BLaER1 treated with 17β-estradiol and CSF1 and Interleukin-3, amounts not matched to agents 10 nM and 100 nM (cell line): ENCODE measurements around the gene KRT85.

ENCODE experiments used
- H3K27ac ChIP-seq, 11 experiments: shearing (Covaris generic); formaldehyde crosslinking; 2 replicates each; pipeline ENCODE4 v1.8.1; 2022
- H3K27me3 ChIP-seq, 11 experiments: shearing (Covaris generic); formaldehyde crosslinking; 2 replicates each; pipeline ENCODE4 v1.8.1; 2022
- H3K36me3 ChIP-seq, 11 experiments: shearing (Covaris generic); formaldehyde crosslinking; 2 replicates each; pipeline ENCODE4 v1.8.1; 2022
- H3K4me1 ChIP-seq, 10 experiments: shearing (Covaris generic); formaldehyde crosslinking; 2 replicates each; pipeline ENCODE4 v1.8.1; 2022
- H3K4me2 ChIP-seq, 11 experiments: shearing (Covaris generic); formaldehyde crosslinking; 2 replicates each; pipeline ENCODE4 v1.8.1; 2022
- H3K4me3 ChIP-seq, 10 experiments: shearing (Covaris generic); formaldehyde crosslinking; 2 replicates each; pipeline ENCODE4 v1.8.1; 2022
- H3K9ac ChIP-seq, 11 experiments: shearing (Covaris generic); formaldehyde crosslinking; 2 replicates each; pipeline ENCODE4 v1.8.1; 2022
- H3K9me3 ChIP-seq, 11 experiments: shearing (Covaris generic); formaldehyde crosslinking; replicated peaks in 1 of 11; 2 replicates each; pipeline ENCODE4 v1.8.1; 2022
- H4K20me1 ChIP-seq, 11 experiments: shearing (Covaris generic); formaldehyde crosslinking; 2 replicates each; pipeline ENCODE4 v1.8.1; 2022
- Cebpa-rat ChIP-seq, 11 experiments: shearing (Covaris generic); IDR thresholded peaks; 2 replicates each; pipeline ENCODE4 v1.8.1; 2022

Gene KRT85

DNA sequence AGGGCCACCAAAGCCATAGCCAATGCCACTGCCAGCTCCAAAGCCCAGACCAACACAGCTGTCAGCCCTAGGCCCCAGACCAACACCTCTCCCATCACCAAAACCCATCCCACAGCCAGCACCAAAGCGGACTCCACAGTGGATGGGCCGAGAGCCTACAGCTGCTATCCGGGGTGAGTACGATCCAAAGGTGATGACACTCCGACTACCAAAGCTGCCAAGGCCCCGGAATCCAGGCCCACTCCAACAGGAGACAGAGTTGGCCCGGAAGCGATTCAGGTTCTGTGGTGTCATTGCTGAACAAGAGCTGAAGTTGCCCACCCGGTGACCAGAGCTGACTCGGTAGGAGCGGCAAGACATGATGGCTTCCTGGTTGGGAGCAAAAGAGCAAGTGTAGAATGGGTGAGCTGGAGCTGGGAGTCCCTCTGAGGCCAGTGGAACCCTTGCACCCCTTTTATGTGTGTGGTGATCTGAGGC lies 18.0 kb upstream of the KRT85 start, which contains the start of gene KRT84:
KRT84 (minus strand) TSS at position 427 of the 477 bp plus-strand sequence; CDS start at position 360, 67 bp downstream.
- no peak within 1 kb of the TSS for H3K27ac ChIP-seq
- H3K9ac ChIP-seq: no peak within 1 kb of the TSS
- H3K4me3 ChIP-seq: no peak within 1 kb of the TSS
- H3K4me2 ChIP-seq: no peak within 1 kb of the TSS
- no peaks in the 10 kb centered on the region for H3K27me3 ChIP-seq
- no peaks in the 10 kb centered on the region for H3K36me3 ChIP-seq
- H3K4me1 ChIP-seq: peaks cover 0 to 13% (median 0%) of the 10 kb centered on the region in 10 experiments; a peak in 2 of 20 replicates
- TF ChIP-seq Cebpa-rat (IDR thresholded peaks at IDR 0.05): no peak
- H4K20me1 ChIP-seq: no peaks in the 10 kb centered on the region
- no peaks in the 10 kb centered on the region for H3K9me3 ChIP-seq

DNA sequence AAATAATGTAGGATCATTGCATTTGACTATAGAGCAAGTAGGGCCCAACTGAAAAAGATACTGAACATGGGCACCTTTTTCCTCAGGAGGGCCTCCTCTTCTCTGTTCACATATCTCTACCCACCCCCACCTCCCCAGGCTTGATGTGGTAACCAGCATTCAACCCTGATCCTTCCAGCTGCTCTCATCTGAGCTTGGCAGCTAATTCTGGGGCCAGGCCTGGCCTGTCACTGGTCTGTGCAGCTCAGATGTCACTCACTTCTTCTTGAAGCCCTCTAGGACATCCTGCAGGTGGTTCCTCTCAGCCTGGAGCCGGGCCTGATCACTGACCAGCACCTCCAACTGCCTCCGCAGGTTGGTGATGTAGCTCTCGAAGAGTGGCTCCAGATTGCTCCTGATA lies 16.1 kb upstream of the KRT85 start:
- Histone ChIP-seq H3K36me3 (no peaks in the 10 kb centered on the region), H3K9ac (no peak overlapping the region), H3K9me3 (no peaks in the 10 kb centered on the region), H3K27me3 (no peaks in the 10 kb centered on the region), H3K27ac (no peak overlapping the region), H3K4me1 (peaks cover 0 to 13% (median 0%) of the 10 kb centered on the region in 10 experiments; a peak in 1 of 20 replicates), H4K20me1 (no peaks in the 10 kb centered on the region), H3K4me2 (peak overlapping the region in 3 of 11 experiments; percentile 12 to 26 (median 16); a peak in 3 of 22 replicates), H3K4me3 (no peak overlapping the region)
- TF ChIP-seq Cebpa-rat (IDR thresholded peaks at IDR 0.05): no peak

DNA sequence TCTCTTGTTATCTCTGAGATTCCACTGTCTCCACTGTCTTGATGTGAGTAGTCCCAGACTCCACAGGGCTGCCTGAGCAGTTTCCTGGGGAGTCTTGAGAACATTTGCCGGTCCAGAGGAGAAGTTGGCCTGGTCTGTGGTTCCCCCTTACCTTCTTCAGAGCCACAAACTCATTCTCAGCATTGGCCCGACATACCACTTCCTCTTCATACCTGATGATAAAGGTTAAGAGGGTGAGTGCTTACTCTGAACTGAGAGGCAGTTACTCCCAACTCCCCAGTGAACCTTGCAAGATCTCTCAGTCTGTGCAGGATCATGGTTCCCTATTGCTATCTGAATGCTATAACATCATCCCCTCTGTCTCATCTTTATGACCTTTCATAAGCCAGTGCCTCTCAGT lies 15.6 kb upstream of the KRT85 start:
- no peaks in the 10 kb centered on the region for H3K36me3 ChIP-seq
- peaks cover 0 to 13% (median 0%) of the 10 kb centered on the region in 10 experiments; a peak in 1 of 20 replicates for H3K4me1 ChIP-seq
- no peak overlapping the region for H3K27ac ChIP-seq
- H3K4me2 ChIP-seq: peak overlapping the region in 3 of 11 experiments; percentile 12 to 29 (median 16); a peak in 2 of 22 replicates
- no peak overlapping the region for H3K9ac ChIP-seq
- no peak for TF ChIP-seq Cebpa-rat (IDR thresholded peaks at IDR 0.05)
- H3K27me3 ChIP-seq: no peaks in the 10 kb centered on the region
- H4K20me1 ChIP-seq: no peaks in the 10 kb centered on the region
- no peak overlapping the region for H3K4me3 ChIP-seq
- no peaks in the 10 kb centered on the region for H3K9me3 ChIP-seq

DNA sequence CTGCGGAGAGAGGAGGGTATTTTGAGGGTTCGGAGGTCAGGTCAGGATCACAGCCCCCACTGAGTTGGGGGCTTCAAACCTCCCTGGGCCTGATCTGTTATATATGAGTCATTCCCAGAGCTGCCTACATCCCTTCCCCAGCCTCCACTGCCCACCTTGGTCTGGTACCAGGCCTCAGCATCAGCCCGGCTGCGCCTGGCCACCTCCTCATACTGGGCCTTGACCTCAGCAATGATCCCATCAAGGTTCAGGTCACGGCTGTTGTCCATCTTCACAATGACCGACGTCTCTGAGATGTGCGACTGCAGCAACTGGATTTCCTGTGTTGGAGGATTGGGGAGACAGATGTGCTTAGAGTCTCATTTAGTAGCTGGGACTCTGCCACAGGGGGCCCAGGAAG lies 13.9 kb upstream of the KRT85 start:
- H3K36me3 ChIP-seq: no peaks in the 10 kb centered on the region
- no peaks in the 10 kb centered on the region for H3K27me3 ChIP-seq
- H3K4me2 ChIP-seq: no peak overlapping the region

DNA sequence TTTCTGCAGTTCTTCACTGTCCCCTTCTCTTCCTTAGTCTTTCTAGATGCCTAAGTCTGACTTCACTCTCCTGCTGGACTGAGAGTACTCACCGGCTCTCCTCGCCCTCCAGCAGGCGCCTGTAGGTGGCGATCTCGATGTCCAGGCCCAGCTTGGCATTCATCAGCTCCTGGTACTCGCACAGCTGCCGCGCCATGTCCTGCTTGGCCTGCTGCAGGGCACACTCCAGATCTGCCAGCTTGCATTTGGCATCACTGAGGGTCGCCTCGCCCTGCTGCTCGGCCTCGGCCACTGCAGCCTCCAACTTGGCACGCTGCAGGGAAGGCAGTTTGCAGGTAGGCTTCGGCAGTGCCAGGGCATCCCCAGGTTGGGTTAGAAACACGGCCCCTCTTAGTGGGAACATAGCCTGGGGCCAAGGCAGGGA lies 13.0 kb upstream of the KRT85 start:
- Histone ChIP-seq H3K9me3 (no peaks in the 10 kb centered on the region), H3K4me3 (no peak overlapping the region), H3K36me3 (no peaks in the 10 kb centered on the region), H3K4me1 (peaks cover 0 to 13% (median 0%) of the 10 kb centered on the region in 10 experiments; a peak in 1 of 20 replicates), H3K27me3 (no peaks in the 10 kb centered on the region), H3K9ac (no peak overlapping the region), H3K27ac (no peak overlapping the region), H4K20me1 (no peaks in the 10 kb centered on the region), H3K4me2 (no peak overlapping the region)
- TF ChIP-seq Cebpa-rat (IDR thresholded peaks at IDR 0.05): no peak

More for the DNA sequence above, 13.9 kb upstream of the KRT85 start:
- TF ChIP-seq Cebpa-rat (IDR thresholded peaks at IDR 0.05): no peak
- Histone ChIP-seq H3K9ac (no peak overlapping the region), H4K20me1 (no peaks in the 10 kb centered on the region), H3K4me1 (peaks cover 0 to 13% (median 0%) of the 10 kb centered on the region in 10 experiments; a peak in 1 of 20 replicates), H3K9me3 (no peaks in the 10 kb centered on the region), H3K27ac (no peak overlapping the region), H3K4me3 (no peak overlapping the region)

DNA sequence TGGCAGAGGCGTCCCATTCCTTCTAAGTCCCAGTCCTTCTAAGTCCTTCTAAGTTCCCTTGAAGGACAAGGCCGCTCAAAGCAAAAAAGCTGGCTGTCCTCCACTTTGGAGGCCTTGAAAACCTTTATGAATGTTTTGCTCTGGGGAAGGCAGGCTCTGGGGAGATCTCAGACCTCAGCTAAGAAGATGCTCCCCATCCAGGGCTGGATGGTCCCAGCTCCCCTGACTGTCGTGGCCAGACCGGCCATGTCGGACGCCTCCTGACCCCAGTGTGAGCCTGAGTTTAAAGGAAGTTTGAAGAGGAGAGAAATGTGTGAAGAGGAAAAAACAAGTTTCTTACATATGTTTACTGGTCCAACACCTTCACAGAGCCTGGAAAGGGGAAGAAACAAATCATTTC lies 12.3 kb upstream of the KRT85 start:
- TF ChIP-seq Cebpa-rat (IDR thresholded peaks at IDR 0.05): no peak

DNA sequence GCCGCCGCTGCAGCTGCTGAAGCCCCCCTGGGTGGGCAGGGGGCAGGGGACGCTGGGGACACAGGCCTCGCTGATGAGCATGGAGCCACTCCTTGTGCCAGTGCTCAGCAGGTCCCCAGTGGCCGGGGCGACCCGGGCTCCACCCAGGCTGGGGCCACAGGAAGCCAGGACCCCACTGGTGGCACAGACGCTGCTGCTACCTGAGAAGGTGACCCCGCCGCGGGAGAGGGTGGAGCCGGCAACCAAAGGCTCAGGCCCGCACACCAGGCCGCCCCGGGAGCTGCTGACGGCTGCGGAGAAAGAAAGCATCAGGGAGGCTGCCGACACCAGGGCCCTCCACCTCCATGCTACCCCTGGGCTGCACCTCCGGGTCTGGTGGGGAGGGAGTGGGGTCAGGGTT lies 10.8 kb upstream of the KRT85 start:
- Histone ChIP-seq H3K4me1 (peaks cover 0 to 8% (median 0%) of the 10 kb centered on the region in 10 experiments; a peak in 1 of 20 replicates), H3K36me3 (no peaks in the 10 kb centered on the region), H3K27ac (no peak overlapping the region), H3K27me3 (no peaks in the 10 kb centered on the region), H3K9ac (no peak overlapping the region), H3K9me3 (no peaks in the 10 kb centered on the region), H3K4me2 (no peak overlapping the region), H3K4me3 (no peak overlapping the region), H4K20me1 (no peaks in the 10 kb centered on the region)
- no peak for TF ChIP-seq Cebpa-rat (IDR thresholded peaks at IDR 0.05)

More for the DNA sequence above, 12.3 kb upstream of the KRT85 start:
- Histone ChIP-seq H3K9me3 (no peaks in the 10 kb centered on the region), H3K4me3 (no peak overlapping the region), H3K4me1 (peaks cover 0 to 13% (median 0%) of the 10 kb centered on the region in 10 experiments; a peak in 1 of 20 replicates), H4K20me1 (no peaks in the 10 kb centered on the region), H3K4me2 (no peak overlapping the region), H3K9ac (no peak overlapping the region), H3K27ac (no peak overlapping the region), H3K36me3 (no peaks in the 10 kb centered on the region), H3K27me3 (no peaks in the 10 kb centered on the region)

DNA sequence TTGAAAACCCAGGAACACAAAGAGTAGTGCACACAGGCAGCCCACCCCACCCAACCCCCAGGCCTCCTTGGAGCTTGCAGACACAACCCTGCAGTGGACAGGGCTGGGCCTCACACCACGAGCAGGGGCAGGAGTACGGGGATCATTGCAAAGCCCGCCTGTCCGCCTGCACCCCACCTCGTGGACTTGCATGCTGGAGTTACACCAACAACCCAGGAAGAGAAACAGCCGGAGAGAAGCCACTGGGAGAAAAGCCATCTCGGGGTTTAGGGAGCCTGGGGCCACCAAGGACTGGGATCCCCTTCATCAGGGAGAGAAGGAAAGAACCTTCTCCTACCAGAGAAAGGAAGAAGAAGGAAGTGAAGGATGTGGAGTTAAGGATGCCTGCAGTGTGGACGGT lies 10.0 kb upstream of the KRT85 start:
- no peak overlapping the region for H3K9ac ChIP-seq
- no peaks in the 10 kb centered on the region for H4K20me1 ChIP-seq
- no peak overlapping the region for H3K27ac ChIP-seq
- no peaks in the 10 kb centered on the region for H3K27me3 ChIP-seq
- no peak for TF ChIP-seq Cebpa-rat (IDR thresholded peaks at IDR 0.05)
- H3K36me3 ChIP-seq: no peaks in the 10 kb centered on the region
- H3K4me2 ChIP-seq: no peak overlapping the region
- H3K9me3 ChIP-seq: no peaks in the 10 kb centered on the region
- 0 out of 20 replicates have a peak, but pooled peaks cover 0 to 1% (median 0%) of the 10 kb centered on the region in 10 experiments for H3K4me1 ChIP-seq
- H3K4me3 ChIP-seq: no peak overlapping the region

DNA sequence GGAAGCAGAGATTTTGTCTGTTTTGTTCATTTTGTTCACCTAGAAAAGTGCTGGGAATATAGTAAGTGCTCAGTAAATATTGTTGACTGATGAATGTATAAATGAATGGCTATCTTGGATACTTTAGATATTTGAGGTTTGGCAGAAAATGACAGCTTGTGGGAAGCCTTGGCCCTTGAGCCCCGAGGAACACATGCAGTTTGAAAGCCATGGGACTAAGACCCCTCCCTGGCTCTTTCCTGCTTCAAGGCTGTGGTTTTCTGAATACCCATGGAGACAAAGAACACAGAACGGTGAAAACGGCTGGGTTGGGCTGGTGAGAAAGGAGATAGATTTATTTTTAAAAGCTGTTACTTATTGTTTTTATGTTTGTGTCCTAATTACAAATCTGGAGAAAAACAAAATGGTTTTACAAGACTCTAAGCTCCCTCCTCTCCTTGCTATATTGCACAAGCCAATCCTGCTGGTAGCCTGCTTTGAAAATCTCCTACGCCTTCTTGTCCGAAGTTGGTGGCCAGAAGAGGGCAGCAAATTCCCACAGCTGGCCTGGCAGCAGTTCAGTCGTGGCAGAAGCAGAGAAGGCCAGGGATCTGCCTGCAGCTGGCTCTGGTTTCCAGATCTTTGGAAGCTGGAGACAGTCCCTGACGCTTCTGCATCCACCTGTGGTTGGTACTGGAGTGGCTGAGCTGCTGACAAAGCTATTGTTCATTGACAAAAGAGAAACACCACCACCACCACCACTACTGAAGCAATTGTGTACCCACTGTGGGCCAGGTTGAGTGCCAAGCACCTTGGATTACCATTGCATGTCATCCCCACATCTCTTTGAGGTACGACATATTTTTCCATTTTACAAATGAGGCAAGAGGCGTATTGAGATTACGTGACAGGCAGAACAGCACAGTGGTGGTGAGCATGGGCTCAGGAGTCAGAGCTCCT lies 5.2 kb upstream of the KRT85 start:
- no peaks in the 10 kb centered on the region for H3K9me3 ChIP-seq
- no peaks in the 10 kb centered on the region for H3K36me3 ChIP-seq
- no peaks in the 10 kb centered on the region; a peak in 1 of 22 replicates for H4K20me1 ChIP-seq
- H3K4me1 ChIP-seq: 0 out of 20 replicates have a peak, but pooled peaks cover 0 to 4% (median 0%) of the 10 kb centered on the region in 10 experiments
- H3K27me3 ChIP-seq: no peaks in the 10 kb centered on the region
- H3K27ac ChIP-seq: no peak overlapping the region
- H3K4me2 ChIP-seq: no peak overlapping the region
- H3K9ac ChIP-seq: no peak overlapping the region
- no peak overlapping the region for H3K4me3 ChIP-seq
- no peak for TF ChIP-seq Cebpa-rat (IDR thresholded peaks at IDR 0.05)
